Measurements from ENCODE around the gene PLA2G4D.

- TF ChIP-seq CTCF (conservative IDR thresholded peaks at IDR 0.05 in 1 of 2, IDR thresholded peaks at IDR 0.05 in 1 of 2; ENCODE audit: low read depth in 1 of 2, low read length in 2 of 2) (no peak), EZH2 (IDR thresholded peaks at IDR 0.05; ENCODE audit: low read length, missing control alignments) (no peak)
These were observed 25.3 kb downstream of the PLA2G4D start for GRCh38 chr15:42069025-42069424.
